Measurements from ENCODE around the gene MPP7.

DNA sequence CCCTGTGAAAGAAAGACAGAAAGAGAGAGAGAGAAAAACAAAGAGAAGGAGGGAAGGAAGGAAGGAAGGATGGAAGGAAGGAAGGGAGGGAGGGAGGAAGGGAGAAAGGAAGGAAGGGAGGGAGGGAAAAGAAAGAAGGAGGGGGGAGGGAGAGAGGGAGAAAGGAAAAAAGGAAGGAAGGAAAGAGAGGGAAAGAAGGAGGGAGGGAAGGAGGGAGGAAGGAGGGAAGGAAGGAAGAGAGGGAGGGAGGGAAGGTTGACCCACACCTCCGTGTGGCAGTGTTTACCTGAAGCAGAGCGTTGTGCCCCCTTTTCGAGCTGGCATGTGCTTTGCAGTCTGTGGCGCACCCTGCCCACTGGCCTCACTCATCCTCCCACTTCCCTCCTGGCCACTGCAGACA lies 12.3 kb upstream of the MPP7 start:
- TF ChIP-seq, protein P1, sequence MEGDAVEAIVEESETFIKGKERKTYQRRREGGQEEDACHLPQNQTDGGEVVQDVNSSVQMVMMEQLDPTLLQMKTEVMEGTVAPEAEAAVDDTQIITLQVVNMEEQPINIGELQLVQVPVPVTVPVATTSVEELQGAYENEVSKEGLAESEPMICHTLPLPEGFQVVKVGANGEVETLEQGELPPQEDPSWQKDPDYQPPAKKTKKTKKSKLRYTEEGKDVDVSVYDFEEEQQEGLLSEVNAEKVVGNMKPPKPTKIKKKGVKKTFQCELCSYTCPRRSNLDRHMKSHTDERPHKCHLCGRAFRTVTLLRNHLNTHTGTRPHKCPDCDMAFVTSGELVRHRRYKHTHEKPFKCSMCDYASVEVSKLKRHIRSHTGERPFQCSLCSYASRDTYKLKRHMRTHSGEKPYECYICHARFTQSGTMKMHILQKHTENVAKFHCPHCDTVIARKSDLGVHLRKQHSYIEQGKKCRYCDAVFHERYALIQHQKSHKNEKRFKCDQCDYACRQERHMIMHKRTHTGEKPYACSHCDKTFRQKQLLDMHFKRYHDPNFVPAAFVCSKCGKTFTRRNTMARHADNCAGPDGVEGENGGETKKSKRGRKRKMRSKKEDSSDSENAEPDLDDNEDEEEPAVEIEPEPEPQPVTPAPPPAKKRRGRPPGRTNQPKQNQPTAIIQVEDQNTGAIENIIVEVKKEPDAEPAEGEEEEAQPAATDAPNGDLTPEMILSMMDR (IDR thresholded peaks at IDR 0.05; ENCODE audit: low read depth, low read length) = no peak
- TF ChIP-seq POLR2A (IDR thresholded peaks at IDR 0.05; ENCODE audit: extremely low read depth, insufficient read length) = no peak
- TF ChIP-seq MYC (IDR thresholded peaks at IDR 0.05; ENCODE audit: low read depth, low read length) = no peak
- TF ChIP-seq, protein P2, sequence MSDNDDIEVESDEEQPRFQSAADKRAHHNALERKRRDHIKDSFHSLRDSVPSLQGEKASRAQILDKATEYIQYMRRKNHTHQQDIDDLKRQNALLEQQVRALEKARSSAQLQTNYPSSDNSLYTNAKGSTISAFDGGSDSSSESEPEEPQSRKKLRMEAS (IDR thresholded peaks at IDR 0.05; ENCODE audit: low read depth, low read length) = no peak

All from NB4 (cell line).